HepG2 (cell line): ENCODE data around the gene PCP4L1. TPM values are rescaled to one million over a fixed set of nuclear protein-coding genes. Genes with fewer than 3 reads are reported as not detected.

Experiments used
- IKZF4 ChIP-seq: sonication (generic); formaldehyde crosslinking; IDR thresholded peaks from 2 replicates; pipeline ENCODE4 v1.5.1; 2020; ENCODE audit warnings: borderline replicate concordance, mild to moderate bottlenecking, low read depth, missing genetic modification reagents; ENCODE audit errors: not compliant biosample characterization
- IRF2 ChIP-seq: IDR thresholded peaks from 2 replicates; pipeline ENCODE4 v1.6.1; 2018; ENCODE audit warnings: missing genetic modification reagents, missing compliant biosample characterization
- POLR2AphosphoS2 ChIP-seq: IDR thresholded peaks from 2 replicates; pipeline ENCODE4 v1.6.1; 2011; ENCODE audit warnings: low read depth, low read length, improper control_type of control experiment
- PTBP1 ChIP-seq: fragments of 200-400 bp; formaldehyde crosslinking; IDR thresholded peaks from 2 replicates; pipeline ENCODE4 v1.6.1; 2018; ENCODE audit warnings: low read length, low read depth; ENCODE audit not compliant: poor library complexity, severe bottlenecking
- SMC3 ChIP-seq: IDR thresholded peaks from 2 replicates; pipeline ENCODE4 v1.6.1; 2011; ENCODE audit warnings: low read length, improper control_type of control experiment
- SSRP1 ChIP-seq: IDR thresholded peaks from 2 replicates; pipeline ENCODE4 v1.6.1; 2016; ENCODE audit warnings: control low read depth
- TGIF2 ChIP-seq: IDR thresholded peaks from 2 replicates; pipeline ENCODE4 v1.6.1; 2016; ENCODE audit warnings: control low read depth, missing compliant biosample characterization
- YY1 ChIP-seq: IDR thresholded peaks from 2 replicates; pipeline ENCODE4 v1.6.1; 2011; ENCODE audit warnings: low read length, low read depth, moderate library complexity, mild to moderate bottlenecking; ENCODE audit not compliant: insufficient read depth, insufficient replicate concordance
- polyA plus RNA-seq, 8 experiments: library from polyadenylated mRNA; depleted of rRNA in 3 of 8; stranded (reverse) in 7 of 8; unstranded in 1 of 8; fragments of >200 nt; fragmentation: Illumina TruSeq in 4 of 8; extraction: Trizol in 4 of 8; gene quantifications; 2 replicates each; pipeline versions ENCODE4 v1.2.1 to v1.2.3, GENCODE V29; 2011 to 2016; ENCODE audit warnings: low read depth in 4 of 8, missing spikeins in 1 of 8, mixed read lengths in 1 of 8; ENCODE audit not compliant: insufficient read depth in 1 of 8
- total RNA-seq, 5 experiments: library from RNA; depleted of rRNA; stranded (reverse); fragments of >200 nt; fragmentation: Illumina TruSeq; extraction: Trizol; gene quantifications; 2 replicates each; pipeline ENCODE4 v1.2.3, GENCODE V29; 2016; ENCODE audit warnings: low read depth in 1 of 5
- TF ChIP-seq, protein P1 (sequence below): sonication (generic); formaldehyde crosslinking; IDR thresholded peaks from 2 replicates; pipeline ENCODE4 v1.4.0; 2020; ENCODE audit warnings: missing genetic modification reagents, borderline replicate concordance
- TF ChIP-seq, protein P2 (sequence below): sonication (generic); formaldehyde crosslinking; IDR thresholded peaks from 2 replicates; pipeline ENCODE4 v1.4.0; 2020; ENCODE audit warnings: mild to moderate bottlenecking, missing genetic modification reagents
- TF ChIP-seq, protein P3 (sequence below): sonication (generic); formaldehyde crosslinking; IDR thresholded peaks from 2 replicates; pipeline ENCODE4 v1.4.0; 2020; ENCODE audit warnings: missing genetic modification reagents; ENCODE audit errors: not compliant biosample characterization
- TF ChIP-seq, protein P4 (sequence below): sonication (generic); formaldehyde crosslinking; IDR thresholded peaks from 2 replicates; pipeline ENCODE4 v1.4.0; 2020; ENCODE audit warnings: missing genetic modification reagents, borderline replicate concordance
- TF ChIP-seq, protein P5 (sequence below): sonication (generic); formaldehyde crosslinking; IDR thresholded peaks from 2 replicates; pipeline ENCODE4 v1.4.0; 2020; ENCODE audit warnings: low read depth, missing genetic modification reagents

Gene PCP4L1
- total and polyA plus RNA-seq, 2 of the 13 experiments (the other 11 are each of a cell fraction or from before 2014, with no cell fraction given): 0.28 TPM; not detected in 1

DNA sequence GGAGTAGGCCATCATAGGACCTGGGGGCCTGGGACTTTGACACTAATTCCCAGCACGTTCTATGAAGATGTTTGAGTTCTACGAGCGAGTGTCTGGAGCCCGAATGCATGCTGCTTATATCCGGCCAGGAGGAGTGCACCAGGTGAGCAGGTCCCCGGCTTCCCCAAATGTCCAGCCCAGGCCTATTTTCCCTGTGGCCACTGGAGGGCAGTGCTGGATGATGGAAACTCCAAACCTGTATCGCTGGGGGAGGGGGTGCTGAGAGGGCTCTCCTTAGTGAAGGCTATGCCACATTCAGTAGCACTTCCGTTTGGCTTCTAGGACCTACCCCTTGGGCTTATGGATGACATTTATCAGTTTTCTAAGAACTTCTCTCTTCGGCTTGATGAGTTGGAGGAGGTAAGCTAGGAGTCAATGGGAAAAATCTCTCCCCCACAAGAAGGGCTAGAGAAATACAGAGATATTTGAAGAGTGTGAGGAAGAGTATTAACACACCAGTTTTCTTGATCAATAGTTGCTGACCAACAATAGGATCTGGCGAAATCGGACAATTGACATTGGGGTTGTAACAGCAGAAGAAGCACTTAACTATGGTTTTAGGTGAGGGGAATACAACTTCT is 48.6 kb upstream of the PCP4L1 start (continued):
- TF ChIP-seq IRF2 (CRISPR knock-in tag) (0 out of 2 replicates have a peak, but pooled peaks have one; percentile 37), YY1 (peak; percentile 62), PTBP1 (no peak), SMC3 (peak; percentile 95), TGIF2 (CRISPR knock-in tag) (0 out of 2 replicates have a peak, but pooled peaks have one; percentile 25), POLR2AphosphoS2 (no peak), SSRP1 (CRISPR knock-in tag) (no peak), IKZF4 (peak; percentile 55)
- TF ChIP-seq, protein P1, sequence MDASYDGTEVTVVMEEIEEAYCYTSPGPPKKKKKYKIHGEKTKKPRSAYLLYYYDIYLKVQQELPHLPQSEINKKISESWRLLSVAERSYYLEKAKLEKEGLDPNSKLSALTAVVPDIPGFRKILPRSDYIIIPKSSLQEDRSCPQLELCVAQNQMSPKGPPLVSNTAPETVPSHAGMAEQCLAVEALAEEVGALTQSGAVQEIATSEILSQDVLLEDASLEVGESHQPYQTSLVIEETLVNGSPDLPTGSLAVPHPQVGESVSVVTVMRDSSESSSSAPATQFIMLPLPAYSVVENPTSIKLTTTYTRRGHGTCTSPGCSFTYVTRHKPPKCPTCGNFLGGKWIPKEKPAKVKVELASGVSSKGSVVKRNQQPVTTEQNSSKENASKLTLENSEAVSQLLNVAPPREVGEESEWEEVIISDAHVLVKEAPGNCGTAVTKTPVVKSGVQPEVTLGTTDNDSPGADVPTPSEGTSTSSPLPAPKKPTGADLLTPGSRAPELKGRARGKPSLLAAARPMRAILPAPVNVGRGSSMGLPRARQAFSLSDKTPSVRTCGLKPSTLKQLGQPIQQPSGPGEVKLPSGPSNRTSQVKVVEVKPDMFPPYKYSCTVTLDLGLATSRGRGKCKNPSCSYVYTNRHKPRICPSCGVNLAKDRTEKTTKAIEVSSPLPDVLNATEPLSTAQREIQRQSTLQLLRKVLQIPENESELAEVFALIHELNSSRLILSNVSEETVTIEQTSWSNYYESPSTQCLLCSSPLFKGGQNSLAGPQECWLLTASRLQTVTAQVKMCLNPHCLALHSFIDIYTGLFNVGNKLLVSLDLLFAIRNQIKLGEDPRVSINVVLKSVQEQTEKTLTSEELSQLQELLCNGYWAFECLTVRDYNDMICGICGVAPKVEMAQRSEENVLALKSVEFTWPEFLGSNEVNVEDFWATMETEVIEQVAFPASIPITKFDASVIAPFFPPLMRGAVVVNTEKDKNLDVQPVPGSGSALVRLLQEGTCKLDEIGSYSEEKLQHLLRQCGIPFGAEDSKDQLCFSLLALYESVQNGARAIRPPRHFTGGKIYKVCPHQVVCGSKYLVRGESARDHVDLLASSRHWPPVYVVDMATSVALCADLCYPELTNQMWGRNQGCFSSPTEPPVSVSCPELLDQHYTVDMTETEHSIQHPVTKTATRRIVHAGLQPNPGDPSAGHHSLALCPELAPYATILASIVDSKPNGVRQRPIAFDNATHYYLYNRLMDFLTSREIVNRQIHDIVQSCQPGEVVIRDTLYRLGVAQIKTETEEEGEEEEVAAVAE (CRISPR knock-in tag): peak; percentile 49; the same call in 1 of the 2 replicates
- TF ChIP-seq, protein P2, sequence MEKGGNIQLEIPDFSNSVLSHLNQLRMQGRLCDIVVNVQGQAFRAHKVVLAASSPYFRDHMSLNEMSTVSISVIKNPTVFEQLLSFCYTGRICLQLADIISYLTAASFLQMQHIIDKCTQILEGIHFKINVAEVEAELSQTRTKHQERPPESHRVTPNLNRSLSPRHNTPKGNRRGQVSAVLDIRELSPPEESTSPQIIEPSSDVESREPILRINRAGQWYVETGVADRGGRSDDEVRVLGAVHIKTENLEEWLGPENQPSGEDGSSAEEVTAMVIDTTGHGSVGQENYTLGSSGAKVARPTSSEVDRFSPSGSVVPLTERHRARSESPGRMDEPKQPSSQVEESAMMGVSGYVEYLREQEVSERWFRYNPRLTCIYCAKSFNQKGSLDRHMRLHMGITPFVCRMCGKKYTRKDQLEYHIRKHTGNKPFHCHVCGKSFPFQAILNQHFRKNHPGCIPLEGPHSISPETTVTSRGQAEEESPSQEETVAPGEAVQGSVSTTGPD (CRISPR knock-in tag): no peak
- TF ChIP-seq, protein P3, sequence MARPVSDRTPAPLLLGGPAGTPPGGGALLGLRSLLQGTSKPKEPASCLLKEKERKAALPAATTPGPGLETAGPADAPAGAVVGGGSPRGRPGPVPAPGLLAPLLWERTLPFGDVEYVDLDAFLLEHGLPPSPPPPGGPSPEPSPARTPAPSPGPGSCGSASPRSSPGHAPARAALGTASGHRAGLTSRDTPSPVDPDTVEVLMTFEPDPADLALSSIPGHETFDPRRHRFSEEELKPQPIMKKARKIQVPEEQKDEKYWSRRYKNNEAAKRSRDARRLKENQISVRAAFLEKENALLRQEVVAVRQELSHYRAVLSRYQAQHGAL: no peak
- TF ChIP-seq, protein P4, sequence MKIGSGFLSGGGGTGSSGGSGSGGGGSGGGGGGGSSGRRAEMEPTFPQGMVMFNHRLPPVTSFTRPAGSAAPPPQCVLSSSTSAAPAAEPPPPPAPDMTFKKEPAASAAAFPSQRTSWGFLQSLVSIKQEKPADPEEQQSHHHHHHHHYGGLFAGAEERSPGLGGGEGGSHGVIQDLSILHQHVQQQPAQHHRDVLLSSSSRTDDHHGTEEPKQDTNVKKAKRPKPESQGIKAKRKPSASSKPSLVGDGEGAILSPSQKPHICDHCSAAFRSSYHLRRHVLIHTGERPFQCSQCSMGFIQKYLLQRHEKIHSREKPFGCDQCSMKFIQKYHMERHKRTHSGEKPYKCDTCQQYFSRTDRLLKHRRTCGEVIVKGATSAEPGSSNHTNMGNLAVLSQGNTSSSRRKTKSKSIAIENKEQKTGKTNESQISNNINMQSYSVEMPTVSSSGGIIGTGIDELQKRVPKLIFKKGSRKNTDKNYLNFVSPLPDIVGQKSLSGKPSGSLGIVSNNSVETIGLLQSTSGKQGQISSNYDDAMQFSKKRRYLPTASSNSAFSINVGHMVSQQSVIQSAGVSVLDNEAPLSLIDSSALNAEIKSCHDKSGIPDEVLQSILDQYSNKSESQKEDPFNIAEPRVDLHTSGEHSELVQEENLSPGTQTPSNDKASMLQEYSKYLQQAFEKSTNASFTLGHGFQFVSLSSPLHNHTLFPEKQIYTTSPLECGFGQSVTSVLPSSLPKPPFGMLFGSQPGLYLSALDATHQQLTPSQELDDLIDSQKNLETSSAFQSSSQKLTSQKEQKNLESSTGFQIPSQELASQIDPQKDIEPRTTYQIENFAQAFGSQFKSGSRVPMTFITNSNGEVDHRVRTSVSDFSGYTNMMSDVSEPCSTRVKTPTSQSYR (CRISPR knock-in tag): peak; percentile 94
- TF ChIP-seq, protein P5, sequence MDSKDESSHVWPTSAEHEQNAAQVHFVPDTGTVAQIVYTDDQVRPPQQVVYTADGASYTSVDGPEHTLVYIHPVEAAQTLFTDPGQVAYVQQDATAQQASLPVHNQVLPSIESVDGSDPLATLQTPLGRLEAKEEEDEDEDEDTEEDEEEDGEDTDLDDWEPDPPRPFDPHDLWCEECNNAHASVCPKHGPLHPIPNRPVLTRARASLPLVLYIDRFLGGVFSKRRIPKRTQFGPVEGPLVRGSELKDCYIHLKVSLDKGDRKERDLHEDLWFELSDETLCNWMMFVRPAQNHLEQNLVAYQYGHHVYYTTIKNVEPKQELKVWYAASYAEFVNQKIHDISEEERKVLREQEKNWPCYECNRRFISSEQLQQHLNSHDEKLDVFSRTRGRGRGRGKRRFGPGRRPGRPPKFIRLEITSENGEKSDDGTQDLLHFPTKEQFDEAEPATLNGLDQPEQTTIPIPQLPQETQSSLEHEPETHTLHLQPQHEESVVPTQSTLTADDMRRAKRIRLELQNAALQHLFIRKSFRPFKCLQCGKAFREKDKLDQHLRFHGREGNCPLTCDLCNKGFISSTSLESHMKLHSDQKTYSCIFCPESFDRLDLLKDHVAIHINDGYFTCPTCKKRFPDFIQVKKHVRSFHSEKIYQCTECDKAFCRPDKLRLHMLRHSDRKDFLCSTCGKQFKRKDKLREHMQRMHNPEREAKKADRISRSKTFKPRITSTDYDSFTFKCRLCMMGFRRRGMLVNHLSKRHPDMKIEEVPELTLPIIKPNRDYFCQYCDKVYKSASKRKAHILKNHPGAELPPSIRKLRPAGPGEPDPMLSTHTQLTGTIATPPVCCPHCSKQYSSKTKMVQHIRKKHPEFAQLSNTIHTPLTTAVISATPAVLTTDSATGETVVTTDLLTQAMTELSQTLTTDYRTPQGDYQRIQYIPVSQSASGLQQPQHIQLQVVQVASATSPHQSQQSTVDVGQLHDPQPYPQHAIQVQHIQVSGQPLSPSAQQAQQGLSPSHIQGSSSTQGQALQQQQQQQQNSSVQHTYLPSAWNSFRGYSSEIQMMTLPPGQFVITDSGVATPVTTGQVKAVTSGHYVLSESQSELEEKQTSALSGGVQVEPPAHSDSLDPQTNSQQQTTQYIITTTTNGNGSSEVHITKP: 0 out of 2 replicates have a peak, but pooled peaks have one; percentile 36
